Esophagus muscularis mucosa (tissue), 4 donors: Measurements from ENCODE around the gene LRRC10. TPM values are rescaled to one million over a fixed set of nuclear protein-coding genes. Genes with fewer than 3 reads are reported as not detected.

Experiments
- DNase-seq: peaks from one replicate; pipeline ENCODE4 v3.0.0-alpha.2; 2017; ENCODE audit errors: extremely low spot score
- H3K27ac ChIP-seq, 4 donors: fragments of 200-600 bp; sonication (generic); replicated peaks in 1 of 4; 1 replicate in 3 of 4; 2 replicates in 1 of 4; pipeline ENCODE4 v1.5.1; 2016 to 2019; ENCODE audit warnings: mild to moderate bottlenecking in 1 of 4
- H3K27me3 ChIP-seq, 4 donors: fragments of 200-600 bp; sonication (generic); one replicate each; pipeline versions ENCODE4 v1.5.1 to v1.6.0; 2016 to 2019
- H3K36me3 ChIP-seq, 4 donors: fragments of 200-600 bp; sonication (generic); one replicate each; pipeline ENCODE4 v1.5.1; 2016 to 2019
- H3K4me1 ChIP-seq, 4 donors: fragments of 200-600 bp; sonication (generic); one replicate each; pipeline ENCODE4 v1.5.1; 2016 to 2019
- H3K4me3 ChIP-seq, 4 donors: fragments of 200-600 bp; sonication (generic); 1 replicate in 2 of 4; 2 replicates in 2 of 4; pipeline ENCODE4 v1.5.1; 2016 to 2019; ENCODE audit warnings: mild to moderate bottlenecking in 4 of 4, moderate library complexity in 1 of 4
- H3K9me3 ChIP-seq, 4 donors: fragments of 200-600 bp; sonication (generic); 1 replicate in 3 of 4; 2 replicates in 1 of 4; pipeline ENCODE4 v1.5.1; 2016 to 2019
- EP300 ChIP-seq: sonication (generic); formaldehyde crosslinking; IDR thresholded peaks from one replicate; pipeline ENCODE4 v1.6.1; 2017; ENCODE audit warnings: antibody characterized with exemption
- POLR2A ChIP-seq: fragments of 450-650 bp; IDR thresholded peaks from one replicate; pipeline ENCODE4 v1.6.1; 2017; ENCODE audit warnings: antibody characterized with exemption, moderate library complexity, mild to moderate bottlenecking, low read depth
- POLR2AphosphoS5 ChIP-seq, 2 donors: sonication (generic); formaldehyde crosslinking; IDR thresholded peaks; one replicate each; pipeline ENCODE4 v1.6.1; 2017; ENCODE audit warnings: antibody characterized with exemption in 2 of 2
- WGBS: methylation state at CpG from one replicate; pipeline ENCODE4 v1.1.5; 2018; 5-methylcytosine and 5-hydroxymethylcytosine counted together
- intact Hi-C: fragments of 100-400 bp; cut with DNase I; formaldehyde crosslinking; loops from one replicate; pipeline ENCODE4 v1.15.1; 2023
- total RNA-seq, 4 donors: library from RNA; depleted of rRNA; stranded (reverse); fragments of >200 nt; gene quantifications; one replicate each; pipeline versions ENCODE4 v1.1.0 to v1.2.1, GENCODE V29; 2016
- TF ChIP-seq, protein P1 (sequence below), 3 experiments: fragments of 200-600 bp in 2 of 3; fragments of 450-650 bp in 1 of 3; sonication (generic) in 2 of 3; IDR thresholded peaks; one replicate each; pipeline ENCODE4 v1.5.1; 2017 to 2019; ENCODE audit warnings: antibody characterized with exemption in 3 of 3, mild to moderate bottlenecking in 2 of 3, moderate library complexity in 1 of 3

The LRRC10 gene
- total RNA-seq, 4 donors from 2014 or later = not detected

DNA sequence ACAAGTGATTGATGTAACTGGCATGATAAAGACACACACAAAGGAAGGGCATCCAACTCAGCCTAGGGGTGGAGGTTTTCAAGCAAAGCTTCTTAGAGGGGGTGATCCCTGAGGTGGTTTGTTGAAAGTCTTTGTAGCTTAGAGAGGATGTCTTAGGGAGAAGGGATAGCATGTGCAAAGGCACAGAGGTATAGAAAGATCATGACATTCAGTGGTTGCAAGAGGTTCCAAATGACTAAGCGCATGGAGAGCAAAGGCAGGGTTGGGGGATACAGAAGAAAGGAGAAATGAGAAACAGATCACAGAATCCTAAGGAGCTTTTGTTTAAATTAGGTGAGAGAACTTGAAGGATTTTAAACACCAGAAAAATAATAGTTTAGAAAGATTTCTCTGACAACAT, 30.6 kb downstream of the LRRC10 start:
- no peak for DNase-seq
- H3K27ac ChIP-seq = no peak overlapping the region
- WGBS = 97% methylated on average over 1 of the region's 1 CpG
- no peaks in the 10 kb centered on the region for H3K27me3 ChIP-seq
- H3K4me1 ChIP-seq = peaks cover 0 to 6% (median 2%) of the 10 kb centered on the region in 4 donors
- H3K36me3 ChIP-seq = peaks cover 5 to 11% (median 6%) of the 10 kb centered on the region in 4 donors
- TF ChIP-seq POLR2A (no peak), EP300 (no peak), POLR2AphosphoS5 (IDR thresholded peaks at IDR 0.05) (no peak)
- TF ChIP-seq, protein P1, sequence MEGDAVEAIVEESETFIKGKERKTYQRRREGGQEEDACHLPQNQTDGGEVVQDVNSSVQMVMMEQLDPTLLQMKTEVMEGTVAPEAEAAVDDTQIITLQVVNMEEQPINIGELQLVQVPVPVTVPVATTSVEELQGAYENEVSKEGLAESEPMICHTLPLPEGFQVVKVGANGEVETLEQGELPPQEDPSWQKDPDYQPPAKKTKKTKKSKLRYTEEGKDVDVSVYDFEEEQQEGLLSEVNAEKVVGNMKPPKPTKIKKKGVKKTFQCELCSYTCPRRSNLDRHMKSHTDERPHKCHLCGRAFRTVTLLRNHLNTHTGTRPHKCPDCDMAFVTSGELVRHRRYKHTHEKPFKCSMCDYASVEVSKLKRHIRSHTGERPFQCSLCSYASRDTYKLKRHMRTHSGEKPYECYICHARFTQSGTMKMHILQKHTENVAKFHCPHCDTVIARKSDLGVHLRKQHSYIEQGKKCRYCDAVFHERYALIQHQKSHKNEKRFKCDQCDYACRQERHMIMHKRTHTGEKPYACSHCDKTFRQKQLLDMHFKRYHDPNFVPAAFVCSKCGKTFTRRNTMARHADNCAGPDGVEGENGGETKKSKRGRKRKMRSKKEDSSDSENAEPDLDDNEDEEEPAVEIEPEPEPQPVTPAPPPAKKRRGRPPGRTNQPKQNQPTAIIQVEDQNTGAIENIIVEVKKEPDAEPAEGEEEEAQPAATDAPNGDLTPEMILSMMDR (IDR thresholded peaks at IDR 0.05) = no peak
- intact Hi-C loops = loop anchor here (5.0 to 10.0 kb wide), 2 partner anchors 155 to 223 kb away; partner anchors contain the start of genes RAB3IP and YEATS4
- H3K4me3 ChIP-seq = no peak overlapping the region
- H3K9me3 ChIP-seq = no peaks in the 10 kb centered on the region

DNA sequence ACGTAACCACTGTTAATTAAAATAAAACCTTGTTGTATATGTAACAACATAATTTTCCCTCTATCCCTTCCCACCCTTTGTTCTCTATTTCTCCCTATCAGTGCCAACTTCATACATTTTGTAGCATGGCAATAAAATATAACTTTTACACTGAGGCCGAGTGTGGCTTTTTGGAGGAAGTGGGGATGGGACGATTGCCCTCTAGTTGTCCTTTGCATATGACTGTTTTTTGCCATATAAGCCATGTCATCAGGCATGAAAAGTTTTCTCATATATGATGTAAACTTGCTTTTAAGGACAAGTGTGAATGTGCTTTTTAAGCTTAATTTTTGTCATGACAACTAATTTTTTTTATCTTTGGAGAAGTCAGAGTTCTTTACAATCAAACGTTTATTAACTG, 31.7 kb downstream of the LRRC10 start:
- intact Hi-C loops = no loop called here

DNA sequence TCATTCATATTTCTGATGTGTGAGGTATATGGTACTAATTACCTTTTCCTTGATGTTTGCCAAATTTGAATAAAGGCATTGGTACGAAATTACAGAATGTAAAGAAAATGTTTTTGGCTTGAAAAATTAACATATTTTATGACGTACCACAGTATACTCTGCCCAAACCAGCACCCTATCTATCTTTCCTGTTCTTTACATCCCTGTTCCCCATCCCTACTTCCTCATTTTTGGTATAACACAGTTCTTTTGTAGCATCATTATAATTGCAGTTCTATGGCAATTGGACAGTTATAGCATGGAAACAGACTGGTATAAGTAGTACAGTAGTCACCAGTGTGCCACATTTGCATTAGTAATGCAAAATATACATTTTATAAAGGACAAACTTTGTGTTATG, 32.4 kb downstream of the LRRC10 start:
- no peaks in the 10 kb centered on the region for H3K9me3 ChIP-seq
- DNase-seq = no peak
- WGBS = 88% methylated on average over 2 of the region's 2 CpGs
- H3K4me3 ChIP-seq = no peak overlapping the region
- no peak overlapping the region for H3K27ac ChIP-seq
- no peak for TF ChIP-seq EP300
- H3K27me3 ChIP-seq = no peaks in the 10 kb centered on the region
- intact Hi-C loops = no loop called here
- H3K36me3 ChIP-seq = peaks cover 20 to 29% (median 23%) of the 10 kb centered on the region in 4 donors
- no peaks in the 10 kb centered on the region for H3K4me1 ChIP-seq

More for the DNA sequence above, 31.7 kb downstream of the LRRC10 start:
- Histone ChIP-seq H3K36me3 (peaks cover 14 to 21% (median 16%) of the 10 kb centered on the region in 4 donors), H3K4me1 (no peaks in the 10 kb centered on the region), H3K27me3 (no peaks in the 10 kb centered on the region), H3K27ac (no peak overlapping the region), H3K4me3 (no peak overlapping the region), H3K9me3 (no peaks in the 10 kb centered on the region)
- TF ChIP-seq, protein P1 (IDR thresholded peaks at IDR 0.05) = no peak
- TF ChIP-seq EP300 = no peak
- 77% methylated on average over 4 of the region's 4 CpGs for WGBS
- no peak for DNase-seq

DNA sequence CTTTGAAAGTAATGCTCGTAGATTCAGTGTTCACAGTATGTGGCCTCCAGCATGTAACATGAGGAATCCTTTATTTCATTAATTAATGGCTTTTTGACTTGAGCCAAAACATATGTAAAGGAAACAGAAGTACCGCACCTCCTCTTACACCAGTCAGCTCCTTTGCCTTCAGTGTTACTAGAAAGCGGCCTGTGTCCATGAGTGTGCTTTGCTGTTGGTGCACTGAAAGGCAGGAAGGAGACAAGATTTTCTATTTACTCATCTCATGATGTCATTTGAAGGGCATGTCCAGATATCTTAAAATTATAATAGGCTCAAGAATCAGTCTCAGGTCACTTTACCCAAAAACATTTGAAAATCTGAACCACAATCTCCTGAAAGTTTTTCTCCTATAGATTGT, 35.4 kb downstream of the LRRC10 start:
- Histone ChIP-seq H3K4me3 (no peak overlapping the region), H3K27ac (no peak overlapping the region), H3K9me3 (no peaks in the 10 kb centered on the region), H3K4me1 (peaks cover 0 to 5% (median 0%) of the 10 kb centered on the region in 4 donors), H3K36me3 (peaks cover 31 to 50% (median 39%) of the 10 kb centered on the region in 4 donors), H3K27me3 (no peaks in the 10 kb centered on the region)
- TF ChIP-seq POLR2A (no peak), EP300 (no peak), POLR2AphosphoS5 (IDR thresholded peaks at IDR 0.05) (no peak)
- TF ChIP-seq, protein P1 (IDR thresholded peaks at IDR 0.05) = no peak
- 81% methylated on average over 3 of the region's 3 CpGs for WGBS
- intact Hi-C loops = no loop called here
- DNase-seq = no peak

DNA sequence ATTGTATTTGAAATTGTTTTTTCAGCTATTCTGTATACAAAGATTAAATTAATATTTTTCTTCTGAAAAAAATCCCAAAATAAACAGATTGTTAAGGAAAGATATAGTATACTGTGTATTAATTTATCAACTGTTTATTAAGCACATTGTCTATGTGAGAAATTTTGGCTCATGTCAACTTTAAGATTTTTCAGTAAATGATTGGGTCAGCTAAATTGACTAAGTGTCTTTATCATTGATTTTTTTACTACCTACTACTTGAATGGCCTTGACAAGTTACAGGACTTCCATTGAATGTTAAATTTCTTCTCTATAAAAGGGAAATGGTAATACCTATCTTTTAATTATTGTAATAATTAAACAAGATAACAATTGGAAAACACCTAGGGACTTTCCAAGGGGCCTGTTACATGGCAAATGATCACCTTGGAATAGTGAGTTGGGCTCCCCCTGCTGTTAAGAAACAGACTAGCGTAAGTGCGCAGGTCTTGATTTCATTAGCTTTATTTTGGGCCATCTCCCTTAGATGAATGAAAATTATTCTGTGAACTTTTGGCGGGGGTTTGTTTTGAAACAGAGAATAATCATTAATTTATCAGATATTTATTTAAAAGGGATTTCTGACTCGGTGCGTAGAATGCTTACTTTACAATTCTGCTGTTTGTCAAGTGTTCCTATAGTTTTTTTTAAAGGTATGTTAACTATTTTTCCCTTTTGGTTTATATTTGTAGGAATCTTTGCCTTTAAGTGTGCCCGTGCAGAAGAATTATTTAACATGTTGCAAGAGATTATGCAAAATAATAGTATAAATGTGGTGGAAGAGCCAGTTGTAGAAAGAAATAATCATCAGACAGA, 39.9 kb downstream of the LRRC10 start:
- no peak overlapping the region for H3K4me3 ChIP-seq
- peaks cover 31 to 65% (median 46%) of the 10 kb centered on the region in 4 donors for H3K36me3 ChIP-seq
- peaks cover 0 to 5% (median 0%) of the 10 kb centered on the region in 4 donors for H3K4me1 ChIP-seq
- WGBS = 30% methylated on average over 6 of the region's 6 CpGs
- intact Hi-C loops = loop anchor here (5.0 kb wide), 1 partner anchor 98 kb away; the partner anchor contains the start of gene FRS2
- no peaks in the 10 kb centered on the region for H3K27me3 ChIP-seq
- DNase-seq = no peak
- H3K27ac ChIP-seq = no peak overlapping the region
- TF ChIP-seq, protein P1 (IDR thresholded peaks at IDR 0.05) = peak; percentile 75 to 85 (median 84)
- TF ChIP-seq EP300 = no peak
- no peaks in the 10 kb centered on the region for H3K9me3 ChIP-seq
